ENCODE measurements around the gene GPATCH8.
"Not testable (repeated sequence)": the region's sequence is repeated elsewhere in the genome, so short reads cannot be mapped to it uniquely, and the experiment has no call there.

The GPATCH8 gene

GRCh38 chr17:44503147-44504029 lies at the start of gene GPATCH8:
Gene GPATCH8 (minus strand): TSS chr17:44503406. CDS start chr17:44503370, 36 bp downstream.
- H3K4me1 Mint-ChIP-seq (ENCODE audit: low read depth): peaks cover 39% of the 10 kb centered on the region
- peak within 1 kb of the TSS; percentile 96 for H3K4me3 Mint-ChIP-seq
- H3K36me3 Mint-ChIP-seq: no peaks in the 10 kb centered on the region
- peaks cover 1% of the 10 kb centered on the region for H3K27me3 Mint-ChIP-seq
- H3K9me3 Mint-ChIP-seq (ENCODE audit: low read depth): no peaks in the 10 kb centered on the region
- H3K27ac Mint-ChIP-seq: peak within 1 kb of the TSS; percentile 96

- H3K4me1 Mint-ChIP-seq (ENCODE audit: low read depth): peaks cover 12% of the 10 kb centered on the region
- H3K4me3 Mint-ChIP-seq: no peak overlapping the region
- H3K36me3 Mint-ChIP-seq: no peaks in the 10 kb centered on the region
- H3K27ac Mint-ChIP-seq: no peak overlapping the region
- peaks cover 12% of the 10 kb centered on the region for H3K27me3 Mint-ChIP-seq
- no peaks in the 10 kb centered on the region for H3K9me3 Mint-ChIP-seq (ENCODE audit: low read depth)
Observed at GRCh38 chr17:44552361-44552760, 49.2 kb upstream of the GPATCH8 start.

- Mint-ChIP-seq H3K27ac (no peak overlapping the region), H3K9me3 (ENCODE audit: low read depth) (no peaks in the 10 kb centered on the region), H3K4me1 (ENCODE audit: low read depth) (no peaks in the 10 kb centered on the region), H3K36me3 (no peaks in the 10 kb centered on the region), H3K4me3 (no peak overlapping the region), H3K27me3 (peaks cover 11% of the 10 kb centered on the region)
Observed at GRCh38 chr17:44549686-44550085, 46.5 kb upstream of the GPATCH8 start.

- Mint-ChIP-seq H3K27ac (no peak overlapping the region), H3K27me3 (peaks cover 11% of the 10 kb centered on the region), H3K9me3 (ENCODE audit: low read depth) (no peaks in the 10 kb centered on the region), H3K36me3 (no peaks in the 10 kb centered on the region), H3K4me1 (ENCODE audit: low read depth) (no peaks in the 10 kb centered on the region), H3K4me3 (no peak overlapping the region)
Observed at GRCh38 chr17:44548376-44549230, 45.4 kb upstream of the GPATCH8 start.

- no peaks in the 10 kb centered on the region for H3K36me3 Mint-ChIP-seq
- no peak overlapping the region for H3K4me3 Mint-ChIP-seq
- H3K27ac Mint-ChIP-seq: no peak overlapping the region
- H3K4me1 Mint-ChIP-seq (ENCODE audit: low read depth): no peaks in the 10 kb centered on the region
- peaks cover 11% of the 10 kb centered on the region for H3K27me3 Mint-ChIP-seq
- H3K9me3 Mint-ChIP-seq (ENCODE audit: low read depth): no peaks in the 10 kb centered on the region
Observed at GRCh38 chr17:44547625-44548267, 44.5 kb upstream of the GPATCH8 start.

GRCh38 chr17:44546671-44547606 lies 43.7 kb upstream of the GPATCH8 start:
- no peak overlapping the region for H3K27ac Mint-ChIP-seq
- no peaks in the 10 kb centered on the region for H3K9me3 Mint-ChIP-seq (ENCODE audit: low read depth)
- H3K27me3 Mint-ChIP-seq: peaks cover 11% of the 10 kb centered on the region

GRCh38 chr17:44543905-44544523 lies 40.8 kb upstream of the GPATCH8 start:
- no peak overlapping the region for H3K27ac Mint-ChIP-seq
- no peaks in the 10 kb centered on the region for H3K36me3 Mint-ChIP-seq
- no peaks in the 10 kb centered on the region for H3K4me1 Mint-ChIP-seq (ENCODE audit: low read depth)
- no peak overlapping the region for H3K4me3 Mint-ChIP-seq
- no peaks in the 10 kb centered on the region for H3K9me3 Mint-ChIP-seq (ENCODE audit: low read depth)
- H3K27me3 Mint-ChIP-seq: peaks cover 9% of the 10 kb centered on the region

More at GRCh38 chr17:44546671-44547606, 43.7 kb upstream of the GPATCH8 start:
- H3K4me1 Mint-ChIP-seq (ENCODE audit: low read depth): no peaks in the 10 kb centered on the region
- no peaks in the 10 kb centered on the region for H3K36me3 Mint-ChIP-seq
- H3K4me3 Mint-ChIP-seq: no peak overlapping the region

GRCh38 chr17:44543213-44543904 lies 40.2 kb upstream of the GPATCH8 start:
- Mint-ChIP-seq H3K27me3 (peaks cover 9% of the 10 kb centered on the region), H3K4me3 (no peak overlapping the region)

GRCh38 chr17:44541884-44542581 lies 38.8 kb upstream of the GPATCH8 start:
- no peaks in the 10 kb centered on the region for H3K36me3 Mint-ChIP-seq
- H3K27me3 Mint-ChIP-seq: peaks cover 9% of the 10 kb centered on the region
- no peaks in the 10 kb centered on the region for H3K4me1 Mint-ChIP-seq (ENCODE audit: low read depth)
- H3K27ac Mint-ChIP-seq: no peak overlapping the region
- no peak overlapping the region for H3K4me3 Mint-ChIP-seq
- H3K9me3 Mint-ChIP-seq (ENCODE audit: low read depth): no peaks in the 10 kb centered on the region

More at GRCh38 chr17:44543213-44543904, 40.2 kb upstream of the GPATCH8 start:
- Mint-ChIP-seq H3K4me1 (ENCODE audit: low read depth) (no peaks in the 10 kb centered on the region), H3K36me3 (no peaks in the 10 kb centered on the region), H3K9me3 (ENCODE audit: low read depth) (no peaks in the 10 kb centered on the region), H3K27ac (no peak overlapping the region)

- no peaks in the 10 kb centered on the region for H3K36me3 Mint-ChIP-seq
- H3K4me3 Mint-ChIP-seq: no peak overlapping the region
- H3K9me3 Mint-ChIP-seq (ENCODE audit: low read depth): no peaks in the 10 kb centered on the region
- H3K4me1 Mint-ChIP-seq (ENCODE audit: low read depth): no peaks in the 10 kb centered on the region
- no peak overlapping the region for H3K27ac Mint-ChIP-seq
- H3K27me3 Mint-ChIP-seq: peaks cover 2% of the 10 kb centered on the region
Observed at GRCh38 chr17:44540246-44541084, 37.3 kb upstream of the GPATCH8 start.

GRCh38 chr17:44539673-44540072 lies 36.5 kb upstream of the GPATCH8 start:
- H3K27me3 Mint-ChIP-seq: no peaks in the 10 kb centered on the region

GRCh38 chr17:44537922-44538321 lies 34.7 kb upstream of the GPATCH8 start:
- H3K27me3 Mint-ChIP-seq; H3K4me3 Mint-ChIP-seq; H3K9me3 Mint-ChIP-seq (ENCODE audit: low read depth); H3K36me3 Mint-ChIP-seq; H3K4me1 Mint-ChIP-seq (ENCODE audit: low read depth); H3K27ac Mint-ChIP-seq: not testable (repeated sequence)

More at GRCh38 chr17:44539673-44540072, 36.5 kb upstream of the GPATCH8 start:
- Mint-ChIP-seq H3K27ac (no peak overlapping the region), H3K4me1 (ENCODE audit: low read depth) (no peaks in the 10 kb centered on the region), H3K4me3 (no peak overlapping the region), H3K36me3 (no peaks in the 10 kb centered on the region), H3K9me3 (ENCODE audit: low read depth) (no peaks in the 10 kb centered on the region)

Measured in activated naive CD8-positive, alpha-beta T cell (primary cell).